ENCODE results near the gene BDKRB1. TPM values are rescaled to one million over a fixed set of nuclear protein-coding genes. Genes with fewer than 3 reads are reported as not detected.

Gene BDKRB1
- total RNA-seq, 1 experiment from 2014 or later = not detected

- no peaks in the 10 kb centered on the region for H3K23me2 ChIP-seq (ENCODE audit: insufficient read length, low read depth, low read length, poor library complexity, severe bottlenecking)
- no peak overlapping the region for H2BK120ac ChIP-seq (ENCODE audit: low read depth, low read length, poor library complexity, severe bottlenecking)
- H3K9me3 Mint-ChIP-seq = no peaks in the 10 kb centered on the region
- no peak overlapping the region for H2BK20ac ChIP-seq (ENCODE audit: low read depth, low read length, poor library complexity, severe bottlenecking)
- H2BK15ac ChIP-seq (ENCODE audit: low read depth, low read length) = no peak overlapping the region
- H3K9ac ChIP-seq (ENCODE audit: extremely low read depth, insufficient read length, low read length) = no peak overlapping the region
- no peaks in the 10 kb centered on the region for H3K9me3 ChIP-seq (ENCODE audit: control insufficient read depth, low read depth, low read length)
- no peak overlapping the region for H3K4me2 ChIP-seq (ENCODE audit: insufficient read depth, insufficient read length, low read length)
- DNase-seq = no peak
- H3K27me3 Mint-ChIP-seq (ENCODE audit: low read depth) = no peaks in the 10 kb centered on the region
- no peaks in the 10 kb centered on the region for H3K79me1 ChIP-seq (ENCODE audit: insufficient read depth, low read depth, low read length, poor library complexity, severe bottlenecking)
- H3K18ac ChIP-seq (ENCODE audit: insufficient read length, low read depth, low read length) = no peak overlapping the region
- WGBS (ENCODE audit: extremely low coverage, insufficient read length, low lambda C conversion rate) = no CpG with 5 or more reads among the region's 2 CpGs
- H4K8ac ChIP-seq (replicated peaks; ENCODE audit: insufficient read length, low read depth, low read length) = no peak overlapping the region
- no peak overlapping the region for H3K23ac ChIP-seq (ENCODE audit: insufficient read length, low read depth, low read length)
- no peak overlapping the region for H3K14ac ChIP-seq (ENCODE audit: insufficient read depth, low read length)
- no peak overlapping the region for H2AK5ac ChIP-seq (ENCODE audit: insufficient read length, low read length)
- H2BK12ac ChIP-seq (ENCODE audit: insufficient read length, low read depth, low read length) = no peak overlapping the region
- H3K4ac ChIP-seq (ENCODE audit: low read depth, low read length) = no peak overlapping the region
- no peak overlapping the region for H3T11ph ChIP-seq (ENCODE audit: low read length)
- H2AFZ ChIP-seq (ENCODE audit: low read length) = no peak overlapping the region
- H2BK5ac ChIP-seq (ENCODE audit: insufficient read length, low read length) = no peak overlapping the region
- H3K56ac ChIP-seq (ENCODE audit: insufficient read length, low read depth, low read length) = no peak overlapping the region
- H4K20me1 ChIP-seq (ENCODE audit: control insufficient read depth, insufficient read depth, insufficient read length) = no peaks in the 10 kb centered on the region
- H3K4me1 Mint-ChIP-seq = peaks cover 2 to 5% of the 10 kb centered on the region in 2 experiments; a peak in 1 of 4 replicates
- H3K36me3 Mint-ChIP-seq (ENCODE audit: insufficient read depth in 1 of 3, low read depth in 3 of 3) = peaks cover 0 to 3% (median 0%) of the 10 kb centered on the region in 3 experiments; a peak in 2 of 7 replicates
- no peak overlapping the region for H3K27ac ChIP-seq (ENCODE audit: insufficient read length, low read depth, low read length)
- H4K5ac ChIP-seq (ENCODE audit: insufficient read length, low read depth, low read length) = no peak overlapping the region
- no peaks in the 10 kb centered on the region for H3K79me2 ChIP-seq (ENCODE audit: insufficient read depth, low read length)
- peak; percentile 71 for TF ChIP-seq CTCF (conservative IDR thresholded peaks at IDR 0.05)
- H3K27me3 ChIP-seq (ENCODE audit: insufficient read depth, low read length) = no peaks in the 10 kb centered on the region
- H3K4me3 Mint-ChIP-seq = no peak overlapping the region
- H4K91ac ChIP-seq (ENCODE audit: insufficient read length, low read depth, low read length) = no peak overlapping the region
- no peaks in the 10 kb centered on the region for H3K4me1 ChIP-seq (ENCODE audit: insufficient read depth, low read length)
- no peak overlapping the region for H3K27ac Mint-ChIP-seq
Observed at GRCh38 chr14:96297000-96297399, 41.0 kb downstream of the BDKRB1 start.

Measured in H9 (cell line).